Measurements from ENCODE around the gene CYP4F8.
A peak's percentile ranks its signal among the peaks of the same experiment; 100 is the strongest.
"Not testable (repeated sequence)": the region's sequence is repeated elsewhere in the genome, so short reads cannot be mapped to it uniquely, and the experiment has no call there.

CYP4F8 gene, protein sequence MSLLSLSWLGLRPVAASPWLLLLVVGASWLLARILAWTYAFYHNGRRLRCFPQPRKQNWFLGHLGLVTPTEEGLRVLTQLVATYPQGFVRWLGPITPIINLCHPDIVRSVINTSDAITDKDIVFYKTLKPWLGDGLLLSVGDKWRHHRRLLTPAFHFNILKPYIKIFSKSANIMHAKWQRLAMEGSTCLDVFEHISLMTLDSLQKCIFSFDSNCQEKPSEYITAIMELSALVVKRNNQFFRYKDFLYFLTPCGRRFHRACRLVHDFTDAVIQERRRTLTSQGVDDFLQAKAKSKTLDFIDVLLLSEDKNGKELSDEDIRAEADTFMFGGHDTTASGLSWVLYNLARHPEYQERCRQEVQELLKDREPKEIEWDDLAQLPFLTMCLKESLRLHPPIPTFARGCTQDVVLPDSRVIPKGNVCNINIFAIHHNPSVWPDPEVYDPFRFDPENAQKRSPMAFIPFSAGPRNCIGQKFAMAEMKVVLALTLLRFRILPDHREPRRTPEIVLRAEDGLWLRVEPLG

DNA sequence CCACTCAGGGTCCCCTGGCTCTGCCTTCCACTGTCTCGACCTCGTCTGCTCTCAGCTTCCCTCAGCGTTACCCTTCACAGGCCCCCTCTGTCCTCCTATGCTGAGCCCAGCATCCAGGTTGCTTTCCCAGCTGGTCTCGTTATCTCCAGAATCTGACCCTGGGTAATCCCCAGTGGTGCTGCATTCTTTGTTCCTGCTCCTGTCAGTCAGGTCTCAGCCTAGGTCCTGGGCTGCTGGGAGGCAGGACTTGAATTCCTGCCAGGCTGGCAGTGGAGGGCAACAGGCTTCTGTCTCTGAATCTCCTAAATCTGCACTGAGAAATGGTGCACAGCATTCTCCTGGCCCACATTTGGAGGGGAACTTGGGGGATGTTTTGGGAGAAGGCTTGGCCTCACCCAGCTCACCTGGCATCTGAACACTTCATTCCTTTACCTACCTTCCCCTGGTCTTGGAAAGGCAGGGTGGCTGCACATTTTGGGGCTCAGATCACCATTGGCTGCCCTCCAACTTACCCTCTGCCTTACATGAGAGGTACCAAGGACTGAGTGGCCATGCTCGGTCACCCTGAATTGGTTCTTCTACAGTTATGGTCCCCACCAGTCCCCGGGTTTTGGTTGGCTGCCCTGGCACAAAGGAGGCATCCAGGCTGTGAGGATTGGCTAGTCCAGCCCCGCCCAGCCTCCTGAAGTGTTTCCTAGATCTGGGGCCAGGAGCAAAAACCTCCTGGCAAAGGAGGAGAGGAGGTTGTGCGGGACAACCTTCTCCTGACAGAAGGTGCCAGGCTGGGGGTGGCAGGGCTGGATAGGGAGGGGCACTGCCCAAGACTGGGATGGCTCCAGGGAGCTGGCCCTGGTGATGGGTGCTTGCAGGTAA, at the start of gene CYP4F8:
CYP4F8 (plus strand) TSS at position 712 of the 873 bp plus-strand sequence. CDS start 399 bp downstream, outside the sequence.
- DNase-seq = no peak

DNA sequence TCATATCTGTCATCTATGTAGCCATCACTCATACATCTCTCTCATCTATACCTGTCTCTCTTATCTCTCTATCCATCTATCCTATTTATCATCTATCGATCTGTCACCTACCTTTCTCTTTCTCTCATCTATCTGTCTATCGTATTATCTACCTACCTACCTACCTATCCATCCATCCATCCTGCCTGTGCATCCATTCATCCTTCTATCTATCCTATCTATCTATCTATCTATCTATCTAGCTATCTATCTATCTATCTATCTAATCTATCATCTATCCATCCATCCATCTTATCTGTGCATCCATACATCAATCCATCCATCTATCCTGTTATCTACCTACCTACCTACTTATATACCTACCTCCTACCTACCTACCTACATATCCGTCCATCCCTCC, 44.6 kb upstream of the CYP4F8 start:
- no peak for DNase-seq

- no peak for DNase-seq
Measured at GRCh38 chr19:15575406-15575805, 39.6 kb upstream of the CYP4F8 start.

DNA sequence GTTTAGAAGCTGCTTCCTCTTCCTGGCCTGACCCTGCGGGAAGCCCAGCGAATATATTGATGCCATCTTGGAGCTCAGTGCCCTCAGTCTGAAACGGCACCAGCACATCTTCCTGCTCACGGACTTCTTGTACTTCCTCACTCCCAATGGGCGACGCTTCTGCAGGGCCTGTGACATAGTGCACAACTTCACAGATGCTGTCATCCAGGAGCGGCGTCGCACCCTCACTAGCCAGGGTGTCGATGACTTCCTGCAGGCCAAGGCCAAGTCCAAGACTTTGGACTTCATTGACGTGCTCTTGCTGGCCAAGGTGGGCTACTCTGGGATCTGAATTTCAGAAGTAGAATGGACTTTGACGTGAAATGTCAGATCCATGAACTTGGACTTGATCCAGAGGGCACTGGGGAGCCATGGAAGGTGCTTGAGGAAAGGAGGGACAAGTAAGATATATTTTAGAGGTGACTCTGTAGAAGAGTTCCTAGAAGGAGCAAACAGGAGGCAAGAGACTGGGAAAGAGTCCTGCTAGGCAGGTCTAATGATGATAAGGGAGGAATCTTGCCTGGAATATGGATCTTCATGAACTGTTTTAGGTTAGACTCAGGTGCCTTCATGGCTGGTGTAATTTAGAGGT, 38.4 kb upstream of the CYP4F8 start:
- no peak for DNase-seq

- DNase-seq = no peak
Measured at GRCh38 chr19:15577184-15577771, 37.7 kb upstream of the CYP4F8 start.

DNA sequence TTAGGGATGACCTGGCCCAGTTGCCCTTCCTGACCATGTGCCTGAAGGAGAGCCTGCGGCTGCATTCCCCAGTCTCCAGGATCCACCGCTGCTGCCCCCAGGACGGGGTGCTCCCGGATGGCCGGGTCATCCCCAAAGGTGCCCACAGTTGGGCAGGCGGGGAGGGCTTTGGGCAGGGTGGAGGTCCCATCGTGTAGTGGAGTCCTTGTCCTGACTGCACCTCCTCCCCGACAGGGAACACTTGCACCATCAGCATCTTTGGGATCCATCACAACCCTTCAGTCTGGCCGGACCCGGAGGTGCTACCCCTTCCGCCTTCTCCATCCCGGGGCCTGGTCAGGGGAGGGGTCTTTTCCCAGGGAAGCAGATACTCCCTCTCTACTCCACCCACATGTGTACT, 31.7 kb upstream of the CYP4F8 start:
- DNase-seq = no peak

- DNase-seq = no peak
Measured at GRCh38 chr19:15584095-15584494, 30.9 kb upstream of the CYP4F8 start.

DNA sequence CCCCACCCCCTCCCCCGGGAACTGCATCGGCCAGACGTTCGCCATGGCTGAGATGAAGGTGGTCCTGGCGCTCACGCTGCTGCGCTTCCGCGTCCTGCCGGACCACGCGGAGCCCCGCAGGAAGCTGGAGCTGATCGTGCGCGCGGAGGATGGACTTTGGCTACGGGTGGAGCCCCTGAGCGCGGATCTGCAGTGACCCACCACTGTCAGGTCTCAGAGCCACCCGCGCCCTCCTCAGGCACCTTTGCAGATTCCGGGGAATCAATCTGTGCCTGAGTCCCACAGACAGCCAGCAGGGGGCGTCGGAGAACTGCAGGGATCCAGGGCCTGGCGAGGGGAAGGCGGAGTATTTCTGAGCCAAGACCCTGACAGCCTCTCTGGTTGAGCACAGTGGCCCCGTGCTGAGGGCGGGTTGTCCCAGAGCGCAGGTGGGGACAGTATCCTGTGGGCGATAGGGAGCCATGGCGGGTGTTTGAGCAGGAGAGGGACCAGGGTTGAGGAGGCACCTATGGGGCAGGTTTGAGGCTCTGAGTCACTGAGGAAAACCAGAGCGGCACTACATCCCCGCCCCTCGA, 30.4 kb upstream of the CYP4F8 start:
- DNase-seq = peak; percentile 89 to 91

GRCh38 chr19:15587663-15588062, 27.4 kb upstream of the CYP4F8 start:
- no peak for DNase-seq

DNA sequence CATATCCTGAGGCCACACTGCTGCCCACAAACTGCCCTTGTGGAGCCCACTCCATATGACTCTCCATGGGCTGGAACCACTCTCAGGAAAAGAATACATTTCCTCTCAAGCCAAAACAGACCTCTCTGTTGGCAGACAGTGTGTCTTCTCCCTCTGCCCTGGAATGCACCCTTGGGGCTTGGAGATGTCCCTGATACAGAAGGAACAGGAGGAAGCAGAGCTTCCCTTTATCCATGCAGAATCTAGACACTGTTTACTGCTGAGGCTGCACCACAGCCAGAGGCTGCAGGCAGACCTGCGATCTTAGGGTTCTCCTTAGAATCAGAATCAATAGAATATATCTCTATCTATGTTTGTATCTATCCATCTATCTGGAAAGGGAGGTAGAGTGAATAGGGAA, 26.8 kb upstream of the CYP4F8 start:
- DNase-seq = no peak

DNA sequence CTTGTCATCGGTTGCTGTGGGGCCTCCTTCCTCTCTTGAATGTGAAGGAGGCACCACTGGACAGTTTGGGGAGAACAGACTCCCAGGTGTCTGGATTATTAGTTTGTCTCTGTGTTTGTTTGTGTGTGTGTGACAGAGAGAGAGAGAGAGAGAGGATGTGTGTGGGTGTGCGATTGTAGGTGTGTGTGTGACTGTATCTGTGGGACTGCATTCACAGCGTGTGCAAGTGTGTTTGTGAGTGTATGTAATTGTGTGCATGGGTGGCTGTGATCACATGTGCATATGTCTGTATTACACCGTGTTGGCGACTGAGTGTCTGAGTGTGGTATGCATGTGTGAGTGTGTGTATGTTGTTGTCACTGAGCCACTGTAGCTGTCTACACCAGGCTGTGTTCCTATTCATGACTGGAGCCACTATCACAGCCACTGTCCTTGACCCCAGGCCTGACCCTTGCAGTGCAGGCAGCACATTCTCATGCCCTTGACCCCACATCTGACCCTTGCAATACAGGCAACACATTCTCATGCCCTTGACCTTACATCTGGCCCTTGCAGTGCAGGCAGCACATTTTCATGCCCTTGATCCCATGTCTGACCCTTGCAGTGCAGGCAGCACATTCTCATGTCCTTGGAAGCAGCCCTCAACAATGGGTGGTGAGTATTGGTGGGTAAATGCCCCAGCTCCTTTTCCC, 25.1 kb upstream of the CYP4F8 start:
- DNase-seq = no peak

DNA sequence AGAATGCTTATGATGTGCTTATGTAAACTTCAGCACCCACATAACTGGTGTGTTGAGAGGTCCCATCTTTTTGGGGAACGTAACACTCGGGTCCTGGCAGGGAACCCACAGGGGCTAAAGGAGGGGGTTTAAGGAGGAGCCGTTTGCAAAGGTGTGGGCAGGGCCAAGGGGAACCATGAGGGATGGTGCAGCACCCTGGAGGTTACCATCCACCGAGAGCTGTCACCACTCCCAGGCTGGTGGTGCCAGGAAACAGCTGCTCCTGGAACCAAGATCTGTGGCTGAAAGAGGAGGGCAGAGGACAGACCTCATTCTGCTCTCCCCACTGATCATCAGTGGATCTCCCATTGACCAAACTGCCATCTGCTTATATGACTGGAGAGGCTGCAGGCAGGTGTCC, 23.2 kb upstream of the CYP4F8 start:
- no peak for DNase-seq

DNA sequence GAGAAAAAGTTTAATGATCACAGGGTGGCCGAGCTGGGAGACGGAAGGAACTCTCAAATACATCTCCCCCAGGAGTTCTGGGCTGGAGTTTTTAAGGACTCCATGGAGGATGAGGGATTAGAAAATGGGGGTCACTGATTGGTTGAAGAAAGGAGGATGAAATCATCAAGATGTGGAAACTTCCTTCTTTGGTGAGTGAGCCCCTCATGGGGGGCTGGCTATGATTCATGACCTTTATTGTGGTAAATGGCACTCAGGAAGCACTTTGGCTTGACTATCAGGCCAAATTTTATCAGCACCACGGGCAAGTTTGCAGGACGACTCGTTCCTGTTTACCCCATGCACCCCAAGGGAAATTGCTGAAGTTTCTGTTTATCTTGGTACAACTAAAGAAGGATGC, 22.5 kb upstream of the CYP4F8 start:
- not testable (repeated sequence) for DNase-seq

DNA sequence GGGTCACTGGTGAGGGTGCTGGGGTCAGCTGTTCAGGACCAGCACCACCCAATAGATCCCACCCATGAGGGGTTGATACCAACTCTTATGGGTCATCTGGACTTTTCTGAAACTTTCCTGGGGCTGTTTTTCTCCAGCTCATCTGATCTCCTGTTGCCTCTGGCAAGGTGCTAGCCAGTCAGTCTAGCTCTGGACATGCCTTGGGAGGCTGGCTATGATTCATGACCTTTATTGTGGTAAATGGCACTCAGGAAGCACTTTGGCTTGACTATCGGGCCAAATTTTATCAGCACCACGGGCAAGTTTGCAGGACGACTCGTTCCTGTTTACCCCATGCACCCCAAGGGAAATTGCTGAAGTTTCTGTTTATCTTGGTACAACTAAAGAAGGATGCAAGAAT, 21.3 kb upstream of the CYP4F8 start:
- DNase-seq = not testable (repeated sequence)

DNA sequence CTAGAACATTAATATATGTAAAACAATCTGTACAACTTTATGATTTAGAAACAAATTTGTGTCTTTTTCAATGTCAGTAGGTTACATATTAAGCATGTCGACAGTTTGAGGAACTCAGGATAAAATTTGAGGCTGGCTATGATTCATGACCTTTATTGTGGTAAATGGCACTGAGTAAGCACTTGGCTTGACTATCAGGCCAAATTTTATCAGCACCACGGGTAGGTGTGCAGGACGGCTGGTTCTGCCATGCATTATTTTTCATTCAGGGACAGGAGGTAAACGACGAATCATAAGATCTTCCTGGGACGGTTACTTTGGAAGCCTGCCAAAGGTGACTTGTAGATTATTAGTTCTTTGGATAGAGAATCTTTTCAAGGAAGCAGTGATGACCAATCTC, 19.9 kb upstream of the CYP4F8 start:
- DNase-seq = no peak

GRCh38 chr19:15607978-15608925, 6.8 kb upstream of the CYP4F8 start:
- not testable (repeated sequence) for DNase-seq

- no peak for DNase-seq
Measured at GRCh38 chr19:15609261-15609660, 5.8 kb upstream of the CYP4F8 start.

- DNase-seq = no peak
Measured at GRCh38 chr19:15612342-15612741, 2.7 kb upstream of the CYP4F8 start.

DNA sequence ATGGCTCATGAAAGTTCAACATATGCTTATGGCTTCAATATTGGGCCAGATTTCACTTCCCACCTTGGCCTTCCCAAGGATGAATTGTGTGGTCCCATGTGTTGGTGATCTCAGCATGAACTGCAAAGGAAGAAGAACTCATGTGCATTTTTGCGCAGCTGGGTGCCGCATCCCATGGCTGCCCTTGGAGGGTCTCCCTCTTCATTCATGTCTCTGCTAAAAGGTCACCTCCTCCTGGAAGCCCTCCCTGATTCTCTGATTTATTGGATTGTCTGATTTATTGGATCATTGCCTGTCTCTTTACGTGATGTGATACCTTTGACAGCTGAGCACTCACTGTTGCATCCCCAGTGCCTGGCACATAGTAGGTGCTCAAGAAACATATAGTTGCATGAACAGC, 1.7 kb upstream of the CYP4F8 start:
- DNase-seq = no peak

DNA sequence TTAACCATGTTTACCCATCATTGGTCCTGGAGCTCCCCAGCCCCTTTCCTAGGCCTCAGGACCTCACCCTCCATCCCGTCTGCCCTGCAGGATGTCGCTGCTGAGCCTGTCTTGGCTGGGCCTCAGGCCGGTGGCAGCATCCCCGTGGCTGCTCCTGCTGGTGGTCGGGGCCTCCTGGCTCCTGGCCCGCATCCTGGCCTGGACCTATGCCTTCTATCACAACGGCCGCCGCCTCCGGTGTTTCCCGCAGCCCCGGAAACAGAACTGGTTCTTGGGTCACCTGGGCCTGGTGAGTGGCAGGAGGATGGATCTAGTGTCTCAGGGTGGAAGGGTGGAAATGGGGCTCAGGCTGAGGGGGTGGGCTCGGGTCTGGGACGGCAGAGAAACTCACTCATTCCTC, 508 bp downstream of the CYP4F8 start:
- DNase-seq = no peak

- no peak for DNase-seq
Measured at GRCh38 chr19:15616183-15616582, 1.2 kb downstream of the CYP4F8 start.

All from activated CD4-positive, alpha-beta T cell treated with anti-CD3 and anti-CD28 coated beads, Interleukin-2, amount 50 U/mL, for 48 hours (primary cell).